Measurements from ENCODE around the gene CLDN14.

The CLDN14 gene

DNA sequence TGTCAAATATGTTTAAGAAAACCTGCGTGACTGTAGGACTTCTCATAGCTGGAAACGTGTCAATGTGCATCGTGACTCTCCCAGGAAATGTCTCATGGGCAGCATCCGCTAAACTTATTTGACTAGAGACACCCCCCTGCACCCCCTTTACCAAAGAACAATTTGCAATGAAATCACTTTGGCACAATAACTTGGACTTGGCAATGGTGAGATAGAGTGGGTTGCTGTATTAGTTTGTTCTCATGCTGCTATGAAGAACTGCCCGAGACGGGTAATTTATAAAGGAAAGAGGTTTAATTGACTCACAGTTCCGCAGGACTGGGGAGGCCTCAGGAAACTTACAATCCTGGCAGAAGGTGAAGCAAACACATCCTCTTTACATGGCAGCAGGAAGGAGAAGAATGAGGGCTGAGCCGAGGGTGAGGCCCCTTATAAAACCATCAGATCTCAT, 13.8 kb downstream of the CLDN14 start:
- DNase-seq, result no peak

DNA sequence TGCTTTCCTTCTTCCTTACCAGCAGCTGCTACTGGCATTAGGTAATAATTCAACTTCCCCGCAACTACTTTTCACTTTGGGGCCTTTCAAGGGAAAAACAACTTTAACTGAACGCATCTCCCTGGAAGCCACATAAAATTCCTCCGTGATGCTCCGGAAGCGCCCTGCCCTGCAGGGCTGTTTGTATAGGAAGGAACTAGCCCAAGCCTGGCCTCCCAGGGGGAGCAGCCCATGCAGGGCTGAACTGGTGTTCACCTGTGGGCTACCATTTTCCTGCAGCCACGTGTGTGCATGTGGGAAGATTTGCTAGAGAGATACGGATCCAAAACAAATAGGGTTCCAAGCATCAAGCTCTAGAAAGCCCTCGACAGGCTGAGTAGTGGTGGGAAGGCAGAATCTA, 14.4 kb downstream of the CLDN14 start:
- no peak for DNase-seq

DNA sequence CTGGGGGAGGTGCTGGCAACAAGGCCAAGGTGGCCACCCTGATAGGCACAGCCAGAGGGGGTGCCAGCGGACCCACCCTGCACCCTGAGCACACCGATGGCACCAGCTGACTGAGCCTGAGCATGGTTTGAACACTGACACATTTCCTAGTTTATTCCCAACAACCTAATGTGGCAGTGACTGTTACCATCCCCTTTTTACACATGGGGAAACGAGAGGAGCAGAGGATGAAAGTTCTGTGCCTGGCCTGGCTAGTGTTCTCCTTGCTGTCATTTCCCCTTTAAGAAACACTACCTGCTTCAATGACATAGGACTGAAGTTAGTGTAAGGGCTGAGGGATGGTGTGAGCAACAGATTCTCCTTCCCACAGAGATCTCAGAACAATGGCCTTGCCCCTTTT, 15.3 kb downstream of the CLDN14 start:
- no peak for DNase-seq

DNA sequence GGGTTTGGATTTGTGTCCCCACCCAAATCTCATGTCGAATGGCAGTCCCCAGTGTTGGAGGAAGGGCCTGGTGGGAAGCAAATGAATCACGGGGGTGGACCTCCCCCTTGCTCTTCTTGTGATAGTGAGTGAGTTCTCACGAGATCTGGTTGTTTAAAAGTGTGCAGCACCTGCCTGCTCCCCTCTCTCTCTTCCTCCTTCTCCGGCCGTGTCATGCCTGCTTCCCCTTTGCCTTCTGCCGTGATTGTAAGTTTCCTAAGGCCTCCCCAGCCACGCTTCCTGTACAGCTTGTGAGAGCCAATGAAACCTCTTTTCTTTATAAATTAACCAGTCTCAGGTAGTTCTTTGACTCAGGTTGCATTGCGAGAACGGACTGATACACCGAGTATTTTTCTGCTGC, 15.9 kb downstream of the CLDN14 start:
- DNase-seq, result no peak

DNA sequence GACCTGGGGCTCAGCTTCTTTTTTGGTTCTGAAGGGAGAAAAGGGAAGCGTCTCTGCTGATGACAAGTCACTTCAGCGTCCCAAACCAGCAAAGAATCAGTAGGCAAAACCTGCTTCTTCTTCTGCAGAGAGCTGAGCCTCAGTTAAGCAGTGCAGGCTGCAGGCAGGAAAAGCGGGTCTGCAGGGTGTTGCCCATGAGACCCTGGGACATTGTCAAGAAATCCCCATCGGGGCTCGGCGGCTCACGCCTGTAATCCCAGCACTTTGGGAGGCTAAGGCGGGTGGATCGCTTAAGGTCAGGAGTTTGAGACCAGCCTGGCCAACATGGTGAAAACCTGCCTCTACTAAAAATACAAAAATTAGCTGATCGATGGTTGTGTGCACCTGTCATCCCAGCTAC, 16.7 kb downstream of the CLDN14 start:
- no peak for DNase-seq

DNA sequence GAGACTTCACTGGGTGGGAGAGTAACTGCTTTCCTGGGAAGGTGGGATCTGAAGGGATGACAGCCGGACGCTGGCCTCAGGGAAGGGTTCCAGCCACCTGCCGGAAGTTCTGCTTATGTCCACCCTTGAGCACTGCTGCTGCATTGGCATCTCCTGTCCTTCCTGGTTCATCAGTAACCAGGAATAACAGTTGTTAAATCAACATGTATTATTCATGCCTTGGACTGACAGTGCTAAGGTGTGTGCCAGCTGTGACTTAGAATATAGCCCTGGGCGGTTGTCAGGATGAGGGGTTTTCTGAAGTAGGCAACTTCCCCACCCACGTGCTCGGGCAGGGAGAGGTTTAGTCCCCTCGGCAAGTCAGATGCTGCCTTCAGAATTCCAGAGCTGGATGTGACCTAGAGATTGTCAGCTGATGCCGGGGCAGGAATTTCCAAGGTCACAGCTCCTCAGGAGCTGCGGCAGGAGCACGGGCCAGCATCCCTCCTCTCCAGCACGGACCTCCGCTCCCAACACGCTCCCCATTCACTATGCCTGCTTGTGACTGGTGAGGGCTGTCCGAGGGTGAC, 17.9 kb downstream of the CLDN14 start:
- DNase-seq, result no peak

DNA sequence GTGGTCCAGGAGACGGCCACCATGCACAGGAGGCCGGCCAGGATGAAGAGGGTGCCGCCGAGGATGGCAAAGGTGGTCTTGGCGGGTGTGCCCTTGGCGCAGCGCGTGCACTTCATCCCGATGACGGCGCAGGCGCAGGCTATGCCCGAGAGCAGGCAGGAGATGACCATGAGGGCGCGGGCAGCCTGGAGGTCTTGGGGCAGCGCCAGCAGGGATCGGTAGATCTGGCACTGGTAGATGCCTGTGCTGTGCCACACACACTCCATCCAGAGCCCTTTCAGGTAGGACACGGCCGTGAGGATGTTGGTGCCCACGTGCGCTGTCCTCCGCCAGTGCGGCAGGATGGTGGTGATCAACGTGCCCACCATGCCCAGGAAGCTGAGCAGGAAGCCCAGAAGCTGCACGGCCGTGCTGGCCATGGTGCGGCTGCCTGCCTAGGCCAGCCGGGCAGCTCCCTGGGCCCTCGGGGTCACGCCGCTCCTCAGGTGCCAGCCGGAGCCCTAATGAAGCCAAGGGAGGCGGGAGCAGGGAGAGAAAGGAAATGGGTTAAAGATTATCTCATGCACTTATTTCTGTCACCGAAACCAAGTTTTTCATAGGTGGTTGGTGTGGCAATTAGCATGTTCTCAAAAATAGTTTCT, 18.5 kb downstream of the CLDN14 start:
- DNase-seq, result no peak

DNA sequence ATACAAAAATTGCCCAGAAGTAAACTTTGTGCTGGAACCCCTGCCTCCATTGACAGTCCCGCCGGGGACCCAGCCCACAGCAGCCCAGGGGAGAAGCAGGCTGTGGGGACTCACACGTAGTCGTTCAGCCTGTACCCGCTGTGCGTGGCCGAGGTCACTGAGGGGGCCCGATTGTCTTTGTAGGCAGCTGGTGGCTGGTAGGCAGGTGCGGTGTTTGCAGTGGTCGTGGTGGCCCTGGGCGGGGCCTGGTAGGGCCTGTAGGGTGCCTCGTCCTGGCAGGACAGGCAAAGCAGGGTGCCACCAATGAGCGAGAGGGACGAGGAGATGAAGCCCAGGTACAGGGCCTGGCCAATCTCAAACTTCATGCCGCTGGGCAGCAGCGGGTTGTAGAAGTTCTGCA, 19.1 kb downstream of the CLDN14 start:
- DNase-seq, result no peak

DNA sequence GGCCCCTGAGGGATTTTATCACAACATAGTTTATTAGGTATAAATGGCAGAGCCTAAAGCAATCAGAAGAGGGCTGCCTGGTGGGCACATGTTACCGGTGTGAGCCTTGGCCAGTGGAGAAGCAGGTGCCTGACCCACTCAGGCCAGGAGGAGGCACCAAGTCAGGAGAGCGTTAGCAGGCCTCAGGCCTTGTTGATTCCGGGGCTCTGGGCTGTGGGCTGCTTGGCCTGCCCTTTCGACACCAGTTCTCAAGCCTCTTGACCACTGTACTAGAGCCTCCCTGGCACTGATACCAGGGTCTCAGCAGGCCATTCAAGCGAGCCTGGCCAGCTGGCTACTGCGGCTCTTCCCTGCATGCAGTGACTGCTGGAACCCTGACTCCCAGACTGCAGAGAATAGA, 20.8 kb downstream of the CLDN14 start:
- no peak for DNase-seq

DNA sequence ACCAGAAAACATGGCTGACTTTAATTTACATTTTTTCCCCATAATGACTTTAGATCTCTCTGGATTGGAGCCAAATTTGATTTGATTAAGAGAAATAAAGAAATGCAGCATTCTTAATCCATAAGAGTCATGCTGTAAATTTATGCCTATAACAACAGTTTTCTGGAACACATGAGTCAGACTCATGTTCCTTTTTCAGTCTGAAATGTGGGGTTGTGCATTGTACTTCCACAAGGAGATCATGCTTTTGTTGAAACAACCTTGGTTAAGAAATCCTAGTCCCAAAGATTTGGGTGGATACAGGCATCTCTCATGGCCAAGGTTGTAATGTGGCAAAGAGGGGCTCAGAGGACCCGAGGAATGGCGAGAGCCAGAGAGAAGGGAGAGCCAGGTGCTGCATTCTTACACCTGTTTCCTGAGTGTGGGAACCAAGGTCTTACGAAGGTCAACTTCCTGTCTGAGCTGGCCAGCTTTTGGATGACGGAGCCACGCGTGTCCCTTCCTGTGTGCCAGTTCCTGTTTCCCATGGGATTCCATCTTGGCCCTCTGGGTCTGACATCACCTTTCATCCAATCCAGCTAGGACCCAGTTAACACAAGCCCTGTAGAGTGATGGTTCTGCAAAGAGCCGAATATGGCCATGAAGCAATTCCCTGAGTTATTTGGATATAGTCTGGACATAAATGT, 23.1 kb downstream of the CLDN14 start:
- DNase-seq, result no peak

DNA sequence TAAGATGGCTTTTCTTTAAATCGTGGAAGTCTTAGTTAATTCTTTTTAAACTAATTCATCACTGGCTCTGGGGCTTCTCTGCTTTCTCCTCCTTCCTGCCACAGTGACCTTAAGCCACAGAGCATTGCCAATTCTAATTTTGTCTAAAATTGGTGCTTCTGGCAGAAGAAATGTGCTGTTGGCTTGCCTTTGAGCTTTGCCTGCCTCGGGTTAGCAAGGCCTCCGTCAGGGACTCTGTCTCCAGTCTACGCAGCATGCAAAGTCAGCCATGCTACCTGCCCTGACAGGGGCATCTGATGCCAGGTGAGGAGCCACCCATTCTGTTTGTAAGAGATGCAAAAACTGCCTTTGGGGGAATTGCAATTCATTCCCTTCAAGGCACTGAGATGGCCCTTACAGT, 25.2 kb downstream of the CLDN14 start:
- DNase-seq, result no peak

DNA sequence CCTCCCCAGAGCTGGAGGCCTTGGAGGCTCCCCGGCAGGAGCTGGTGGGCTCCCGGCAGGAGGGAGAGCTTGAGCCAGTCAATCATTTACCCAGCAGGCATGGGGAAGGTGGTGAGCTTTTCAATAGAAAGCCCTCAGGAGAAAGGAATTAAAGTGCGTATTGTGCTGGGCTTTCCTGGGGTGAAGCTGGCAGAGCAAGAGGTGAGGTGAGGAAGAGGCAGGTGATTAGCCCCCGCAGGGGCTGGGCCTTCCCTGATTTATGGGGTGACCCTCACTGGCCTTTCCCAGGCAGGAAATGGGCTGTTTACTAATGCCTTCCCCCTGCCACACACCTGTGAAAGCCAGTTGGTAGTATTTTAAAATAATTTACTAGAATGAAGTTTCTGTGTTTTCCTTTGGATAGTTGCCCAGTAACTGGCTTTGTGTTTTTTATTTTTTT, 25.8 kb downstream of the CLDN14 start:
- DNase-seq, result no peak

DNA sequence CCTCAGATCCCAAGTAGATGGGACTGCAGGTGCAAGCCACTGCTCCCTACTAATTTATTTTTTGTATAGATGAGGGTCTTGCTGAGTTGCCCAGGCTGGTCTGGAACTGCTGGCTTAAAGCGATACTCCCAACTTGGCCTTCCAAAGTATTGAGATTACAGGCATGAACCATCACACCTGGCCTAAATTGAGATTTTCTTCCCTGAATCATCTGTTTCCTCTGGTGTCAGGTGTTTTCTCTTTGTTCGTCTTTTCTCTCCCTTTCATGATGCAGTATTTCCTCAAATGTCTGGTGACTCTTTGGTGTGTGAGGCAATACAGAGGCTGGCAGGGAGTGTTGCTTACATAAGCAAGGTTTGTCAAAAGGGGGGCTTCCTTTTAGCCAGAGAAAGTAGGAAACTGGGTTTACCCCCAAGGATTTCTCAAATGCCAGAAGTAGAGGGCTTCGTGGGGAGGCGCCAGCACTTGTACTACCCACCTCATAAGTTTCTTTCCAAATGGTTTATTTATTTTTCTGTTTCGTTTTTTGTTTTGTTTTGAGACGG, 27.6 kb downstream of the CLDN14 start:
- DNase-seq, result no peak

DNA sequence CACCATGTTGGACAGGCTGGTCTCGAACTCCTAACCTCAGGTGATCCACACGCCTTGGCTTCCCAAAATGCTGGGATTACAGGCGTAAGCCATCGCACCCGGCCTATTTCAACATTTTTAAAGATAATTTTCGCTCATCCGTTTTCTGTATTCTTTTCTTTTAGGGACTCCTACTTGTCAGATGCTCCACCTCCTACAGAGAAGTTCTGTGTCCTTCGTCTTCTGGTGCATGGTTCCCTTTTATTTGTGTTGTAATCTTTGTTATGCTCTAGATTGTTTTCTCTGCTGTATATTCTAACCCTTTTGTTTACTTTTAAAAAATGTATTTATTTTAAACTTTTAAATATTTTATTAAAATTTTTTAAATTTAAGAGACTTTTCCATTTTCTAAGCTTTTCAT, 28.4 kb downstream of the CLDN14 start:
- DNase-seq, result no peak

DNA sequence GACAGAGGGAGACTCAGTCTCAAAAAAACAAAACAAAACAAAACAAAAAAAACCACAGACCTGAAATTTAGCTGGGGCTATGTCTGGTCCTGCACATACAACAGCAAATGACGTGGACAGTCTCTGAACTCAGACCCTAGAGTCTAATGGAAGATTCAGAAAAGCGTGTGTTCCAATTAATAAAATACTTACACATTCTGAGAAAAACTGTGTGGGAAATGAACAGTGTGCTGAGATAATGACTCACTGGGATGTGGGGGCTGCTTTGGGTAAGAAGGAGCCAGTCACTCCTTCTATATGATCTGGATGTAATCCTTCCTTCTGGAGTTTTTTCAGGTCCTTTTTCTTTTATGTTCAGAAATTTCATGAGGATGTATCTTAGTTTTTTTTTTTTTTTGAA, 29.4 kb downstream of the CLDN14 start:
- DNase-seq, result no peak

DNA sequence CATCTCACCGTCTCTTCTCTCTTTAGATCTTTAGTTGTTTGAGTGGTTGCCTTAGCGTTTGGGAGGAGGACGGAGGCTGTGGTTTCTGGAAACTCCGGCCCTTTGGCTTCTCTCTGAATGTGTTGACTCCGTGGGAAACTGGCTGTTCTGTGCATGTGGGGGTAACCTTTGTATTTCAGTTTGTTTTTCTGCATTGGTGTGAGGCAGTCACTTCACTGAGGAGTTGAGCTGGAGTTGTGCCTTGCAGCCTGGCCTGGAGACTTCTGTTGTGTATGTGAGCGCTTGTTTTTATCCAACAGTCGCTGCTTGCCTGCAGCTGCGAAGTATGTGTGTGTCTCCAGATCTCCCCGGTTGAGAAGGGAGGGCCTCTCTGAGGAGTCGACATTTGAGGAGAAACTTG, 33.6 kb downstream of the CLDN14 start:
- no peak for DNase-seq

DNA sequence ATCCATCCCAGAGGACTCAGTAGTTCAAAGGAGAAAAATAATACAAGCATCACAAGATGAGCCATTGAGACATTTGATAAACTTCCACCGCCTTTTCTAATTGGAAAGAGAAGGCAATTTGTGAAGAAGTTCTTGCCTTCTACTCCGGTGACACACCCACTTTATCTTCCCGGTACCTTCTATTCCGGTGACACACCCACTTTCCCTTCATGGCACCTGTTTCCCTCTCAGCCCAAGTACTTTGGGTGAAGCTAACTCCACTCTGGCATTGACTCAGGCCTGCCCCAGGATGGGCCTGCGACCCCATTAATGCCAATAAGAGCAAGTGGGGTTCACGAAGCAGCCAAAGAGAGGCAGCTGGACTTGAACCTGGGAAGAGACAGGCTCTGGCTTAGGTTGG, 38.2 kb downstream of the CLDN14 start:
- DNase-seq, result no peak

DNA sequence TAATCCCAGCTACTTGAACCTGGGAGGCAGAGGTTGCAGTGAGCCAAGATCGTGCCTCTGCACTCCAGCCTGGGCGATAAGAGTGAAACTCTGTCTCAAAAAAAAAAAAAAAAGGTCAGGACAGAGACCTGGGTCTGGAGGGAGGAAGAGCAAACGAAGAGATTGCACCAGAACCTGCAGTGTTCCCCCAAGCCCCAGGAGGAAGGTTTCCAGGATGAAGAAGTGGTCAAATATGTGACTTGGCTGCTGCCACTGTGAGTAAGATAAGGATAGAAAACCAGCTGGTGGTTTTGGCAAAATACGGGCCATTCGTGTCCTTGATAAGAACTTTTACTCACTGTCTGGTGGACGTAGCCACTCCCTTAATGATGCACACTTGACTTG, 42.2 kb downstream of the CLDN14 start:
- DNase-seq, result no peak

DNA sequence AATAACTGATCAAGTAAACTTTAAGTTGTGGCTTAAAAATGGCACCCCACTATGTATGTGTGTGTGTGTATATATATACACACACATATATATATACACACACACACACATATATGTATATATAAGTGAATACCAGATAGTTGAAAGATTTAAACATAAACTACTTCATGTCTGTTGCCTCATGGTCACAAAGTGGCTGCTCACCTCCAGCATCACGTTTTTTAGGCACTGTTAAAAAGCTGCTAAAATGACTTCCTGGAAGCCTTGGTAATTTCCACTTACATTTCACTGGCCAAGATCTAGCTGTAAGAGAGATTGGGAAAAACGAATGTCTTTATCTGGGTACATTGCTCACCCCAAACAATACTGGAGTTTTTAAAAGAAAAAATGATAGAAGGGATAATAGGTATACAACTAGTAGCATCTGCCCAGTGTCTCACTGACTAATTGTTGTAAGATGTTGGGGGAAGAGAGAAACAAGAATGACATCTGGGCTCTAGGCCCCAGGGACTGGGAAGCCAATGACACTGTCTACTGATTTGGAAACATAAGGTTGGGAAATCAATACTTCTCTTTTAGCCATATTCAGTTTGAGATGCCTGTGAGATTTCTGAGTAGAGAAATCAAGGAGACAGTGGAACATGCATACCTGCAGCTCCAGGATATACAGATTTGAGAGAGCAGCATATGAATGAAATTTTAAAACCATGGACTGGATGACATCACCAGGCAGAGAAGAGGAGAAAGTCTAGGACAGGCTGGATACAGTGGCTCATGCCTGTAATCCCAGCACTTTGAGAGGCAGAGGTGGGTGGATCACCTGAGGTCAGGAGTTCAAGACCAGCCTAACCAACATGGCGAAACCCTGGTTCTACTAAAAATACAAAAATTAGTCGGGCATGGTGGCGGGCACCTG, 42.8 kb downstream of the CLDN14 start:
- DNase-seq, result no peak

DNA sequence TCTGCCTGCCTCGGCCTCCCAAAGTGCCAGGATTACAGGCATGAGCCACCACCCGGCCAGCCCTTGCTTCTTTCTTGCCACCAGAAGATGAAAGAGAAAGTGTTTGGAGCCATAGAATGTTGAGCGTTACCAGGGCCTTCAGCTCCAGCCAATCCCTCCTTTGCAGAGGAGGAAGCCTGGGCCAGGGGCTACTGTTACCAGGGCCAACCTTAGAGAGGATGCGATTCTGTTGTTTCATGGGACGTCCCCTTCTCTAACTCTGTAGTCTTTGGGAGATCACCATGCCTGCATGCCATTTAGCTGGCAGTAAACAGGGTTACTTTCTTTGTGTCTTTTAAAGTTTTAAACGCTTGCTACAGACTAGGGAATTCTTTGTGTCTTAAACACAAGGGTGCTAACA, 45.8 kb downstream of the CLDN14 start:
- DNase-seq, result no peak

DNA sequence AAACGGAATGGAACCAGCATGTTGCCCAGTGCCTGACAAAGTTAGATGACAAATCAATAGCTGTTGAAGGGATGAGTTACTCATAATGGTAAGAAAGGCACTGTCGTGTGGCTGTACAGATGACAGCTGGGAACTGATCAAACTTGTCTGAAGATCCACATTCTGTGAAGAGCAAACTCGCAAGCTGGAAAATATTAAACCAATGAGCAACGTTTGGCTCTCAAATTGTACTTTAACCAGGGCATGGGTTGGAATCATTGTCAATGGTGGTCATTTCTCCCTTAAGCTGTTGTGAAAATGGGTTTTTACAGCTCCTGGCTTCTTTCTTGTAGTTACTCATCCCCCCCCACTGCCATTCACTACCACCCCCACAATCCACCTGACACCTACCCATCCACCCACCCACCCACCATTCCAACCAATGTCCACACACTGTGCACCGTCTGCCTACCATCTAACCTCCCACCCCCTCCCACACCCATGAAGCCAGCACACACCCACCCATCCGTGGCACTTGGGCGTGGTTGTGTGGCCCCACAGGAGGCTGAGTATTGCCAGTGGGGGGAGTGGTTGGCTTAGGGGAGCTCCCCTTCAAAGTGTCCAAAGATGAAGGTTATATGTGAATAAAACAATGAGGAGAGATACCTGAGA, 46.7 kb downstream of the CLDN14 start:
- no peak for DNase-seq

DNA sequence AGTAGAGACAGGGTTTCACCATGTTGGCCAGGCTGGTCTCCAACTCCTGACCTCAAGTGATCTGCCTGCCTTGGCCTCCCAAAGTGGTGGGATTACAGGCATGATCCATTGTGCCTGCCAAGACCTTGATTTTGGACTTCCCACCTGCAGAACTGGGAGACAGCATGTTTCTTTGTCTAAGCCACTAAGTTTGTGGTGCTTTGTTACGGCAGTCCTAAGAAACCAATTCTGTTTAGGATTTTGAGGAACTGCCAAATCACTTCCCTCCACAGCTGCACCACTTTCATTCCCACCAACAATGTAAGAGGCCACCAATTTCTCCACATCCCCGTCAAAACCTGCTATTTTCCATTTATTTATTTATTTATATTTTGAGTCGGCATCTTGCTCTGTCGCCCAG, 48.7 kb downstream of the CLDN14 start:
- no peak for DNase-seq

DNA sequence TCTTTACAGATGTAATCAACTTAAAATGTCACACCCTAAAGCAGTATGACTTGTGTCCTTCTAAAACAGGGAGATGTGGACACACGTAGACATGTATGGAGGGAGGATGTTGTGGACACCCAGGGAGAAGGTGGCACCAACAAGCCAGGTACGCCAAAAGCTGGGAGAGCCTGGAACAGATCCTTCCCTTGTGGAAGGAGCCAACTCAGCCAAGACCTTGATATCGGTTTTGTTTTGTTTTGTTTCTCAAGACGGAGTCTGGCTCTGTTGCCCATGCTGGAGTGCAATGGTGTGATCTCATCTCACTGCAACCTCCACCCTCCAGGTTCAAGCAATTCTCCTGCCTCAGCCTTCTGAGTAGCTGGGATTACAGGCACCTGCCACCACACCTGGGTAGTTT, 49.1 kb downstream of the CLDN14 start:
- DNase-seq, result no peak

All from activated CD4-positive, alpha-beta T cell treated with anti-CD3 and anti-CD28 coated beads, Interleukin-2, Interleukin-6, amounts not matched to agents 100 ng/mL and 50 ng/mL, durations not matched to agents 16 hours and 8 hours (primary cell).